Stimulated activated naive CD8-positive, alpha-beta T cell treated with anti-CD3 and anti-CD28 coated beads, Interleukin-15, Interleukin-2, amounts not matched to agents 100 ng/mL and 50 ng/mL, for 24 hours (primary cell): ENCODE results near the gene CHERP.
"Not testable (repeated sequence)": the region's sequence is repeated elsewhere in the genome, so short reads cannot be mapped to it uniquely, and the experiment has no call there.

Experiments used
- H3K27ac Mint-ChIP-seq: one replicate; pipeline ENCODE4 v1.8.0; 2021; ENCODE audit warnings: mild to moderate bottlenecking, mixed read lengths
- H3K27me3 Mint-ChIP-seq: one replicate; pipeline ENCODE4 v1.8.0; 2021; ENCODE audit warnings: mixed read lengths
- H3K36me3 Mint-ChIP-seq: one replicate; pipeline ENCODE4 v1.8.0; 2021; ENCODE audit warnings: low read depth, mixed read lengths
- H3K4me1 Mint-ChIP-seq: one replicate; pipeline ENCODE4 v1.8.0; 2021; ENCODE audit warnings: low read depth, mixed read lengths
- H3K4me3 Mint-ChIP-seq: one replicate; pipeline ENCODE4 v1.8.0; 2021; ENCODE audit warnings: mild to moderate bottlenecking, mixed read lengths
- H3K9me3 Mint-ChIP-seq: one replicate; pipeline ENCODE4 v1.8.0; 2021; ENCODE audit warnings: mixed read lengths

CHERP gene

DNA sequence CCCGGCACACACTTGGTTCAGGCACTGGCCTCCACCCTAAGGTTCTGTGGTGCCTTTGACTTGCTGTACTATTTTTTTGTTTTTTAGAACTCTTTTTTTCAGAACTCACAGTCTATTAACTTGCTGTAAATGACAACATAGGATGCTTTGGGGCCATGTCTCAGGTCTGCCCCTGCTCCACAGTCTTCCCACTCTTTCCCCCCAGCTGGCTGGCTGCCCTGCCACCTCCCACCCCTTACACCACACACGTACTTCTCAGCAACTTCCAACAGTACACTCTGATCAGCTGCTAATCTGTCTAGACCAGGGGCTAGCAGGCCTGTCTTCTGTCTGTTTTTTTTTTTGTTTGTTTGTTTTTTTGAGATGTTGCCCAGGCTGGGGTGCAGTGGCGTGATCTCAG is 38.0 kb downstream of the CHERP start:
- Mint-ChIP-seq H3K4me1 (no peaks in the 10 kb centered on the region), H3K27ac (no peak overlapping the region), H3K27me3 (no peaks in the 10 kb centered on the region), H3K36me3 (peaks cover 9% of the 10 kb centered on the region), H3K9me3 (no peaks in the 10 kb centered on the region), H3K4me3 (no peak overlapping the region)

DNA sequence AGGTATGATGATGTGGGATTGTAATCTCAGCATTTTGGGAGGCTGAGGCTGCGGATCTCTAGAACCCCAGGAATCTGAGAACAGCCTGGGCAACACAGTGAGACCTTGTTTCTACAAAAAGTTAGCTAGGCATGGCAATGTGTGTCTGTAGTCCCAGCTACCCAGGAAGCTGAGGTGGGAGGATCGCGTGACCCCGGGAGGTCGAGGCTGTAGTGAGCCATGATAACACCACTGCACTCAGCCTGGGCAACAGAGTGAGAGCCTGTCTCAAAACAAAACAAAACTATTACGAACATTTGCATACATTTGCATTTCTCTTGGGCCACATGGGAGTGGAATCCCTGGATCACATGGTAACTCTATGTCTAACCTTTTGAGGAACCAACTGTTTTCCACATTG is 44.4 kb downstream of the CHERP start:
- H3K9me3 Mint-ChIP-seq = no peaks in the 10 kb centered on the region
- H3K27ac Mint-ChIP-seq = no peak overlapping the region
- H3K4me1 Mint-ChIP-seq = peaks cover 25% of the 10 kb centered on the region
- H3K4me3 Mint-ChIP-seq = peak overlapping the region; percentile 38
- no peaks in the 10 kb centered on the region for H3K27me3 Mint-ChIP-seq
- H3K36me3 Mint-ChIP-seq = peaks cover 6% of the 10 kb centered on the region

DNA sequence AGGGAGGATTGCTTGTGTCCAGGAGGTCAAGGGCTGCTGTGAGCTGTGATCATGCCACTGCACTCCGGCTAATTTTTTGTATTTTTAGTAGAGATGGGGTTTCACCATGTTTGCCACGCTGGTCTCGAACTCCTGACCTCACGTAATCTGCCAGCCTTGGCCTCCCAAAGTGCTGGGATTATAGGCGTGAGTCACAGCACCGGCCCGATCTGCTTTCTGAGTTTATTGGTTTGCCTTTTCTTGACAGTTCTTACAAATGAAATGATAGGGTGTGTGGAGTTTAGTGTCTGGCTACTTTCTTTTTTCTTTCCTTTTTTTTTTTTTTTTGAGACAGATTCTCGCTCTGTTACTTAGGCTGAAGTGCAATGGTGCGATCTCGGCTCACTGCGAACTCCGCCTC is 45.2 kb downstream of the CHERP start:
- no peak overlapping the region for H3K27ac Mint-ChIP-seq
- no peaks in the 10 kb centered on the region for H3K9me3 Mint-ChIP-seq
- H3K36me3 Mint-ChIP-seq = peaks cover 6% of the 10 kb centered on the region
- H3K27me3 Mint-ChIP-seq = no peaks in the 10 kb centered on the region
- peaks cover 25% of the 10 kb centered on the region for H3K4me1 Mint-ChIP-seq
- H3K4me3 Mint-ChIP-seq = peak overlapping the region; percentile 90

DNA sequence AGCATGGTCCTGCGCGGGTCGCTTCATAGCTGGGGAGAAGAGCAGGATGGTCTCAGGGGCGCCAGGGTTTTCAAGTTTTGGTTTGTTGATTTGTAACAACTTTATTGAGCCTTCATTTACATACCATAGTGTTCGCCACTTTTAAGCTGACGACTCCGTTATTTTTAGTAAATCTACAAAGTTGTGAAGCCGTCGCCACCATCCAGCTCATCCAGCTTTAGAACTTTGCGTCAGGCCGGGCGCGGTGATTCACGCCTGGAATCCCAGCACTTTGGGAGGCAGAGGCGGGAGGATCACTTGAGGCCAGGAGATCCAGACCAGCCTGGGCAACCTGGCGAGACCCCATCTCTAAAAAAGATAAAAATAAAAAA is 45.6 kb downstream of the CHERP start:
- no peaks in the 10 kb centered on the region for H3K9me3 Mint-ChIP-seq
- peaks cover 6% of the 10 kb centered on the region for H3K36me3 Mint-ChIP-seq
- peaks cover 25% of the 10 kb centered on the region for H3K4me1 Mint-ChIP-seq
- peak overlapping the region; percentile 83 for H3K27ac Mint-ChIP-seq
- H3K27me3 Mint-ChIP-seq = no peaks in the 10 kb centered on the region
- peak overlapping the region; percentile 90 for H3K4me3 Mint-ChIP-seq

DNA sequence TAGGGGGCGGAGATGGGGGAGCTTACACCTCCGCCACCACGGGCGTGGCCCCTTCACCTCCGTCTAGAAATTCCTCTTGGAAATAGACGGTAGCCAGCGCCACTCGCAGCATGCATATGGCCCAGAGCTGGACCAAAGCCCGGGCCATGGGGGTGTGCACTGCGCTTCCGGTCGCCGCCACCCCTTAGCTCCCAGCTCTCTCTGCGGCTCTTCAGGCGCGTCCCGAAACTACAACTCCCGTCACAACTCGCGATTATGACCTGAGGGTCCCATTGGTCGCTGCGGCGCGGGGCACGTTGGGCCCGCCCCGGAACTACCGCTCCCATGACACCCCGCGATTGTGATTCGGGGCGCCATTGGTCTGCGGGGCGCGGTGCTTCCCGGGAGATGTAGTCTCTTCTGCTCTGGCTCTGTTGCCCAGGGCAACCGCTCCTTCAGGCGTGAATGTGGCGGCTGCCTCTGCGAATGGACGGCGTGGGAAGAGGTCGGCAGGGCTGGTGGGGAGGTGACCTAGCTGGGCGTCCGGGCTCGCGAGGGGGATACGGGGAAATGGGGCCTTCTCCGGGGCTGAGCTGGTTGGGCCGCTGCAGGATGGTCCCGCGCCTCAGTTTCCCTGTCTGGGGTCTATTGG is 46.1 kb downstream of the CHERP start, which contains the start of the genes C19orf44 and CALR3:
Gene C19orf44 (plus strand): TSS at position 413 of the 631 bp plus-strand sequence. CDS start 4,399 bp downstream, outside the sequence.
Gene CALR3 (minus strand): TSS at position 186 of the 631 bp plus-strand sequence. CDS start 38 bp downstream, at position 148.
- H3K36me3 Mint-ChIP-seq = peaks cover 3% of the 10 kb centered on the region
- H3K4me1 Mint-ChIP-seq = peaks cover 25% of the 10 kb centered on the region
- peak within 1 kb of the TSS; percentile 90 for H3K4me3 Mint-ChIP-seq
- no peaks in the 10 kb centered on the region for H3K27me3 Mint-ChIP-seq
- H3K9me3 Mint-ChIP-seq = no peaks in the 10 kb centered on the region
- H3K27ac Mint-ChIP-seq = peak within 1 kb of the TSS; percentile 83

DNA sequence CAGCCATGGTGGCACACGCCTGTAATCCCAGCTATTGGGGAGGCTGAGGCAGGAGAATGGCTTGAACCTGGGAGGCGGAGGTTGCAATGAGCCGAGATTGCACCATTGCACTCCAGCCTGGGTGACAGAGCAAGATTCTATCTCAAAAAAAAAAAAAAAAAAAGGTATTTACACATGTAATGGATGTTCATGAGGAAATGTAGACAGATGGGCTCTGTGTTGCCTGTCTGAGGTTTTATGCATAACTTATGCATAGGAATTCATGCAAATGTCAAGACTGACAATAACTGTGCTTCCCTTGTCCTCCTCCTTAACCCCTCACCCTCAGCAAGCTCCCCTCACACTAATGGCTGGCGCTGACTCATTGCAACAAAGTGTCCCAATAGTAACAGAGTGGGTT is 55.8 kb downstream of the CHERP start:
- not testable (repeated sequence) for H3K27ac Mint-ChIP-seq, H3K4me1 Mint-ChIP-seq, H3K27me3 Mint-ChIP-seq, H3K9me3 Mint-ChIP-seq, H3K4me3 Mint-ChIP-seq, H3K36me3 Mint-ChIP-seq

DNA sequence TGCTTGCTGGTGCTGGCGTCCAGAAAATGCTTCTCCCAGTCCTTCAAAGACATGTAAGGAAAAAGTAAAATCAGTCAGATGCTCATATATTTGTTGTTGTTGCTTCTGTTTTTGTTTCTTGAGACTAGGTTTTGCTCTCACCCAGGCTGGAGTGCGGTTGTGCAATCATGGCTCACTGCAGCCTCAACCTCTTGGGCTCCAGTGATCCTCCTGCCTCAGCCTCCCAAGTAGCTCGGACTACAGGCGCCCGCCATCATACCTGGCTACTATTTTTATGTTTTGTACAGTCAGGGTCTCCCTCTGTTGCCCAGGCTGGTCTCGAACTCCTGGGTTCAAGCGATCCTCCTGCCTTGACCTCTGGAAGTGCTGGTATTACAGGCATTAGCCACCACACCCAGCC is 59.5 kb downstream of the CHERP start:
- Mint-ChIP-seq H3K36me3 (no peaks in the 10 kb centered on the region), H3K27ac (no peak overlapping the region), H3K4me3 (no peak overlapping the region), H3K4me1 (no peaks in the 10 kb centered on the region), H3K9me3 (no peaks in the 10 kb centered on the region), H3K27me3 (no peaks in the 10 kb centered on the region)

DNA sequence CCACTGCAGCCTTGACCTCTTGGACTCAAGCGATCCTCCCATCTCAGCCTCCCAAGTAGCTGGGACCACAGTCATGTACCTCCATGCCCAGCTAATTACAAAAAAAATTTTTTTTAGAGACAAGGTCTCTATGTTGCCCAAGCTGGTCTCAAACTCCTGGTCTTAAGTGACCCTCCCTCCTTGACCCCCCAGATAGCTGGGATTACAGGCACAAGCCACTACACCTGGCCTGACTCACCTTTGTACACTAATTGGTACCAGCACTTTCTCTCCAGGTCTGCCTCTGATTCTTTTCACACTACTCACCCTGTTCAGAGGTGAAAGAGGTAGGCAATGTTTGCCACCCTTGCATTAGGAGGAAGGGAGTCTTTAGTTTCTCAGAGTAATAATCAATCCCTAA is 64.9 kb downstream of the CHERP start:
- Mint-ChIP-seq H3K4me1 (no peaks in the 10 kb centered on the region), H3K4me3 (no peak overlapping the region), H3K36me3 (no peaks in the 10 kb centered on the region), H3K27ac (no peak overlapping the region), H3K27me3 (no peaks in the 10 kb centered on the region), H3K9me3 (no peaks in the 10 kb centered on the region)

DNA sequence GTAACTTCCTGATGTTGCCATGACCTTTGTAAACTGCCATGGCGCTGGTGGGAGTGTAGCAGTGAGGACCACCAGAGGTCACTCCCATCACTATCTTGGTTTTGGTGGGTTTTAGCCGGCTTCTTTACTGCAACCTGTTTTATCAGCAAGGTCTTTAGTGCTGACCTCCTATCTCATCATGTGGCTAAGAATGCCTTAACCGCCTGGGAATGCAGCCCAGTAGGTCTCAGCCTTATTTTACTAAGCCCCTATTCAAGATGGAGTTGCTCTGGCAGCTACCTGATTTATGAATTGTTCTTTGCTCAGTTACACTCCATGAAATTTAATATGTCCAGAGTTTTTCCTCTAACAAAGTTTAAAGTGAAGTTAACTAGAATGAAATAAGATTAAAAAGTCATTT is 65.8 kb downstream of the CHERP start:
- no peaks in the 10 kb centered on the region for H3K27me3 Mint-ChIP-seq
- H3K4me1 Mint-ChIP-seq = no peaks in the 10 kb centered on the region
- no peak overlapping the region for H3K4me3 Mint-ChIP-seq
- no peak overlapping the region for H3K27ac Mint-ChIP-seq
- H3K36me3 Mint-ChIP-seq = no peaks in the 10 kb centered on the region
- H3K9me3 Mint-ChIP-seq = no peaks in the 10 kb centered on the region

DNA sequence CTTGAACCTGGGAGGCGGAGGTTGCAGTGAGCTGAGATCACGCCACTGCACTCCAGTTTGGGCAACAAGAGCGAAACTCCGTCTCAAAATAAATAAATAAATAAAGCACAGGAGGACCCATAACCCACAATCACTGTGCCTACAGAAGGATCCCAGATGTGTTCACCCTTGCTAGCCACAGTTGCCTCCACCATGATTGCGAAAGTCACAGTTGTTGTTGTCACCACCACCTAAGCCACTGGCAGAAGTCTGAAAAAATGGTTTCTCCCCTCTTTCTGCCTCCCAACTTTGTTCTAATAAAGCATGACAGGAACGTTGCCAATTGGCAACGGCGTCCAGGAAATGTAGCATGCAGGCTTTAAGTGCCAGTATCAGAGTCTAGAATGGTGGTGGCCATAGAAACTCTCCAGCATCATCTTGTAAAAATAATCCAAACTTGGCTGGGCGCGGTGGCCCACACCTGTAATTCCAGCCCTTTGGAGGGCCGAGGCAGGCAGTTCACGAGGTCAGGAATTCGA is 68.3 kb downstream of the CHERP start:
- Mint-ChIP-seq H3K27ac (no peak overlapping the region), H3K4me3 (no peak overlapping the region), H3K4me1 (peaks cover 20% of the 10 kb centered on the region), H3K36me3 (no peaks in the 10 kb centered on the region), H3K9me3 (no peaks in the 10 kb centered on the region), H3K27me3 (no peaks in the 10 kb centered on the region)

DNA sequence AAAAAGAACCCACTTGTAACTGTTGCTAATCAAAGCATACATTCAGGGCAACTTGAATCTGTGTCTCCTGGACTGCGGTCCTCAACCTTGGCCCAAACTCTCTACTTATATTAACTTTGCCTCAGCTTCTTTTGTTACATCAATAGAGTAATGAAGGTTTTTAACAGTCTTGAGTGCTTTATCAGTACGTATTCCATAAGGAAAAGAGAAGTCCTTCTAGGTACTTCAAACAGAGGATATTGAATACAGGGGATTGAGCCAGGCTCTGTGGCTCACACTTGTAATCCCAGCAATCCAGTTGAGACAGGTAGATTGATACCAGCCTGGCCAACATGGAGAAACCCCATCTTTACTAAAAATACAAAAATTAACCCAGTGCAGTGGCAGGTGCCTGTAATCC is 69.2 kb downstream of the CHERP start:
- Mint-ChIP-seq H3K27me3 (no peaks in the 10 kb centered on the region), H3K9me3 (no peaks in the 10 kb centered on the region), H3K27ac (no peak overlapping the region), H3K4me1 (peaks cover 26% of the 10 kb centered on the region), H3K4me3 (peak overlapping the region; percentile 39), H3K36me3 (no peaks in the 10 kb centered on the region)

DNA sequence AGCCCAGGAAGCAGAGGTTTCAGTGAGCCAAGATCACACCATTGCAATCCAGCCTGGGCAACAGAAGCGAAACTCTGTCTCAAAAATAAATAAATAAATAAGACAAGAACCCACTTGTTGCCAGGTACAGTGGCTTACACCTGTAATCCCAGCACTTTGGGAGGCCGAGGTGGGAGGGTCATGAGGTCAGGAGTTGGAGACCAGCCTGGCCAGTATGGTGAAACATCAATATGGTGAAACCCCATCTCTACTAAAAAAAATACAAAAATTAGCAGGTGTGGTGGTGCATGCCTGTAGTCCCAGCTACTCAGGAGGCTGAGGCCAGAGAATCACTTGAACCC is 69.7 kb downstream of the CHERP start:
- H3K4me1 Mint-ChIP-seq = peaks cover 31% of the 10 kb centered on the region
- H3K27me3 Mint-ChIP-seq = not testable (repeated sequence)

DNA sequence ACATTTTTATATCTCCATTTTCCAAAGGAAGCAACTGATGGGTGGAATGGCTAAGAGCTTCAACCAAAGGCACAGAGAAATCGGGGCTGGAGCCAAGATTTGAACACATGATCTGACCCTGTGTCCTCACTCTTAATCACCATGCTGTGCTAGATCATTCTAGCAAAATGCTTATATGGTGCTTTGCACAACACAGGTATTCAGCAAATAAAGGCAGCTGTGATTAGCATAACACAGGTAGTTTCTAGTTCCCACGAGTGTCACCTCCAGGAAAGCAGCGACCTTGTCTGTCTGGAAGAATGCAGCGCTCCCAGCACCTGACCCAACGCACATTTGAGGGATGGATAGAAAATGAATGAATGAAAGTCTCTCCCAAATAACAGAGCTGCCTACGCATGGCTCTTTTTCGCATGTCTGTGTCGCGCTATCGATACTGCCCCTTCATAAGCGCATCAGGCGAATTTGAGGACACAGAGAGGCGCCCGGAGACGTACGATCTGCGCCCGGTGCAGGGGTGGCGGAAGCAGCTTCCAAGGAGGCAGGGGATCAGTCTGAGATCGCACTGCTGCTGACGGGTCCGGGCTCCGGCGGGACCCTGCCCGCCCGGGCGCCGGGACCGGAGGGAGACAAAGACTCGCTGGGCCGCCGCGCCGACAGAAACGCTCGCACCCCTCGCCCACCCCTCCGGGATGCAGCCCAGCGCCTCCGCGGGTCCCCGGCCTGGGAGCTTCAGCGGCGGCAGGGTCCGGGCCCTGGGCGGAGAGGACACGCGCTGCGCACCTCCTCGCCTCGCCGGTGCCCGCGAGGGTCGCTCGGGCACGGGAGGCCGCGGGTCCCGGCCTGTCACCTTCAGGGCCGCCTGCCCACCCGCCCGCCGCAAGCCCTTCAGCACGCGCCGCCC is 71.1 kb downstream of the CHERP start:
- H3K9me3 Mint-ChIP-seq = no peaks in the 10 kb centered on the region
- peak overlapping the region; percentile 55 for H3K27ac Mint-ChIP-seq
- peaks cover 40% of the 10 kb centered on the region for H3K4me1 Mint-ChIP-seq
- H3K27me3 Mint-ChIP-seq = no peaks in the 10 kb centered on the region
- peak overlapping the region; percentile 91 for H3K4me3 Mint-ChIP-seq
- H3K36me3 Mint-ChIP-seq = peaks cover 7% of the 10 kb centered on the region

More for the DNA sequence above, 69.7 kb downstream of the CHERP start:
- H3K36me3 Mint-ChIP-seq, H3K27ac Mint-ChIP-seq, H3K9me3 Mint-ChIP-seq: not testable (repeated sequence)
- peak overlapping the region; percentile 75 for H3K4me3 Mint-ChIP-seq

DNA sequence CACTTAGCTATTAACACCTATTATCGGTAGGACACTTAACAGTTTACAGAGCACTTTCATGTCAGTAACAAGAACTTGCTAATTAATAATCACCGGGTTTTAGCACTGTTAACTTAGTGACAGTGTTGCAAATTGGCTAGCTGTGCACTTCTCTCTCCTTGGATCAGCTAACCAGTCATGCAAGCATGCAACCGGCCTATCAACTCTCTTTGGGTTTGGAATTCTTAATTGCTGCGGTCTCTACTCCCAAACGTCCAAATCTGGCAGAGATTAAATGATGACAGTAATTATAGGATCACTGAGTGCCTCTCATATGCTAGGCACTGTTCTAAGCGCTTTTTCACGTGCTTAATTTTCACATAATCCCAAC is 71.7 kb downstream of the CHERP start:
- no peaks in the 10 kb centered on the region for H3K27me3 Mint-ChIP-seq
- H3K4me1 Mint-ChIP-seq = peaks cover 42% of the 10 kb centered on the region
- H3K36me3 Mint-ChIP-seq = peaks cover 8% of the 10 kb centered on the region
- no peaks in the 10 kb centered on the region for H3K9me3 Mint-ChIP-seq
- peak overlapping the region; percentile 91 for H3K4me3 Mint-ChIP-seq
- H3K27ac Mint-ChIP-seq = no peak overlapping the region
